HG02678 (cell line): ENCODE measurements around the gene AMPH.

Source experiments
- ATAC-seq: cut with Tn5 transposase; IDR thresholded peaks from one replicate; pipeline ENCODE4 v1.9.1; 2021; ENCODE audit warnings: mild to moderate bottlenecking, moderate library complexity; ENCODE audit not compliant: unreplicated experiment

AMPH gene

DNA sequence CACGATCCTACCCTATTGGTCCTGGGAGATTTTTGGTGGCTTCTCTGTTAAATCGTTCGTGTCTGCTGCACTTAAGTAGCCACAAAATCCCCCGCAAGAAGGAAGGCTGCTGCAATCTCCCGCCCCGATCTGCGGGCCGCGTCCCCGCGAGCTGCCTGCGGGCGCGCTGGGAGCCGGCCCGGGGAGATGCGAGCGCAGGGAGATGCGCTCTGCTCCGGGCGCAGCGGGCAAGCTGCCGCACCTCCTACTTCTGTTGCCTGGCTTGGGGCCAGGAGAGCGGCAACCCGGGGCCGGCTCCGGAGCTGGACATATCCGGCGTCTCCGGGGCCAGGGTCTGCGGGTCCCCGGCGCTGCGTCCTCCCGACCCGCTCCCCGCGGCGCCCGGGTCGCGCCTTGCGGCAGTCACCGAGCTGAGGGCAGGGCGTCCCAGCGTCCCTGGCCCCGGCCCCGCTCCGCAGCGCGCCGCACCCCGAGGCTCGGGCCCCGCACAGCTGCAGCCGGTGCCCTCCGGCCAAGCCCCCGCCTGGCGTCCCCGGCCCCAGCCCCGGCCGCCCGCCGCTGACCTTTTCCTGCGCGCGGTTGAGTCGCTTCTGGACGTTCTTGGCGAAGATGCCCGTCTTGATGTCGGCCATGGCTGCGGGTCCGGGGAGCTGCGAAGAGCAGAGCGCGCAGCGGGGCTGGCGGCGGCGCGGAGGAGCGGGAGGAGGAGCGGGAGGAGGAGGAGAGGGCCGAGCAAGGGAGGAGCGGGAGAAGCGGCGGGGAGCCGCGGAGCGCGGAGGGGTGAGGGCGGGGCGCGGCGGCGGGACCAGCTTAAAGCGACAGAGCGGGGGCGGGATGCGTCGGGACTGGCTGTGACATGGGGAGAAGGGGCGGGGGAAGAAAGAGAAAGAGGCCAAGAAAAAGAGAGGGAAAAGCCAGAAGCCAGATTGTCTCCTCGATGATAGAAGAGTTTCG is at the start of gene AMPH:
Gene AMPH (minus strand): TSS at position 654 of the 954 bp plus-strand sequence. CDS start 22 bp downstream, at position 632.
- no peak for ATAC-seq

DNA sequence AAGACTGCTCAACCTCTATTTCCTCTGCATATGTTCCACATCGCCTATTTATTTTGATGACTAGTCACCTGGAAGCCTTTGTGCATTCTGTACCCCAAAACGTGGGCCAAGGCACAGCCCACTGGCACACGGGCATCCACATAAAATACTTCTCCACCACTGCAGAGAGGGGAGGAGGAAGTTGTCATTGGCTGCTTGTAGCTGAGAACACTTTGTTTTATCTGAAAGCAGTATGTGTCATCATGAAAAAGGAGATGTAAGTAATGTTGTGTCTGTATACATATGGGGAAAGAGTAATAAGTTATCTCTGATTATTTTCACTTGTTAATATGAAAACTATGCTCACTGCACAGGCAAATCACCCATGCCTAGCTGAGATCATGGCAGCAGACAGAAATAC is 48.2 kb upstream of the AMPH start:
- ATAC-seq: no peak

DNA sequence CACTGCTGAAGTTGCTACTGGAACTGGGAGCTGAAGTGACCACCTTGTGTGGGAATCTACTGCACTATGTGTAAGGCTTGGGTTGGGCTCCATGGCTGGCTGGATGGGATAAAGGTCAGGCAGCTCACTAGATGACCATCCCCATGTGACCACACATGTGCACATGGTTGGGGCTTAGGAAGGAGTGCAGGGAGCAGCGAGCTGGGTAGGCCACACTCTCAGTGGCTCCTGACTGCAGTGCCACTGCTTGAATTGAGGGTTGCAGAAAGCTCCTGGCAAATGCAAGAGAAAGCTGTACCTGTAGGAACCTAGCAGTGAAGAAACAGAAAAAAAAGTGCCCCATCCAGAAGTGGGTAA is 47.5 kb upstream of the AMPH start:
- ATAC-seq: no peak

DNA sequence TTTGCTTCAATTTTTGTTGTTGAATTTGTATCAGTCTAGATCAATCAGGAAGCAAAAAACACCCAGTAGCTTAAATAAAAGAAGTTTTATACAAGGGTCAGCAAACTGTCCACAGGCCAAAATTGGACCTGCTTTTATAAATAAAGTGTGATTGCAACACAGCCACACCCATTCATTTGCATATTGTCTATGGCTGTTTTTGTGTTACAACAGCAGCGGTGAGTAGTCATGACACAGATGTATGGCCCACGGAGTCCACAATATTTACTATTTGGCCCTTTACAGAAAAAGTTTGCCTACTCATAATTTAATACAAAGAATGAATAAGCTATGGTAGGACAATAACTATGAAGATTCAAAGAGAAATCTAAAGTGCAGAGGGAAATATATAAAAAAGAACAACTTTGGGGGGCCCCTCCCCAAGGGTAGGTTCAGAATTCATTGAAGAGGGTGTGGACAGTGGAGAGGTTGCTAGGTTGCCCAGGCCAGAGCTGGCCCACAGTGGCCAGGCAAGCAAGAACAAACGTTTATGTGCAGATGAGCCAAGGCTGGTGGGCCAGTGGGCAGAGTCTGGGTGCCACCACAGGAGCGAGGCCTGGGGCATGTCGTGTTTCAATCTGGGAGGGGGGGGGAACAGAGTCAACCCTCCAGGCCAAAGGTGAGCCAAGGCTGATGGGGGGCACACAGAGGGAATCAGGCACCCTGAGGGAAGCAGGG is 47.0 kb upstream of the AMPH start:
- no peak for ATAC-seq

DNA sequence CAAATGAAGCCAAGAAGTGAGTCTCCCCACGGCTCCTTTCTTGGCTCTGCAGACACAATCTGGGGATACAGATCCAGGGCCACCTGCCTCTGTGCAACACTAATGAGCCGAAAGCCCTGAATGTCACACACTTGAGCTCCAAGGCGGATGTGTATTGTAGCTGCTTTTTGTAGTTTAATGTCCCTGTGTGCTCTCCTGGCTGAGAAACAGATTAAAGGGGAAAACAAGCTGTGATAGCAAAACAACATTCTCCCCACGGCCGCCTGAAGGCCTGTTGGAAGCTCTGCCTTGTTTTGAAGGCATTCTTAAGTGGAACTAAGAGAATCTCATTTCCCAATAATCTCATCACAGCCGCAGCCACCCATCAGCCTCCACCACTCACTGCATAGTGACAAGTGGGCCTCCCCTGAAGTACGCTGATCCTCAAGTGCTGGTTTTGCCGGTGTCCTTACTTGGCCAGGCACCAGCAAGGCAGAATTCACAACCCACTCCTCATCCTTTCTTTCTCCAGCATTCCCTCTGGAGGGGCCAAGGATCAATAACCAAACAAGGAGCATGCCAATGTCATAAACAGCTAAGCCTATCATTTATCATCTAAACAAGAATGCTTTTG is 44.4 kb upstream of the AMPH start:
- ATAC-seq: no peak

DNA sequence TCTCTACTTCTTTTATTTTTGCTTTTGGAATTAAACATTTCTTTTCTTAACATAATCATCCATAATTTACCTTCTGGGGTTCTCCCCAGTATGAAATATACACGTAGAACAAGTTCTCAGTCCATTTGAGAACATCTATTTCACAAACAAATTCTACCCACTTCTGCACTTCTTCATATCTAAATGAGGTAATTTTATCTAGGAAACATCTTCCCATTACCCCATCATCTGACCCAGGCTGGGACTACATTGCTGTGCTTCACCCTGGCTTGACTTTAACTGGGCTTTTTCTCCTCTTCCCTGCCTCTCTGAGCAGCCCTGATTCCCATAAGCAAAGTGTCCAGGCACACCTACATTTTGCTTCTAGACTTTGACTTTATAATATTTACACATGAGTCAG is 43.3 kb upstream of the AMPH start:
- no peak for ATAC-seq

DNA sequence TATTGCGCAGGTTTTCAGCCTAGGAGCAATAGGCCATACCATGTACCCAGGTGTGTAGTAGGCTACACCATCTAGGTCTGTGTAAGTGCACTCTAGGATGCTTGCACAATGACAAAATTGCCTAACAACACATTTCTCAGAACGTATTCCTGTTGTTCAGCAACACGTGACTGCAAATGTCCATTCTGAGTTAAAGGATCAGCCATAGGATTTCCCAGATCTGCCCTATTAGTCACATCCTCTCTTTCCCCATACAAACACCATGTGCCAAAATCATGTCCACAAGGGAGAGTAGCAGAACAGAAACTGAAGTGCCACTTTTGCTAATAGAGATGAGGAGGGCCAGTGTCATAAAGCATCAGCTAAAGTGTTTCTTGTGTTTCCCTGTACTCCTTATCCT is 42.6 kb upstream of the AMPH start:
- ATAC-seq: no peak

DNA sequence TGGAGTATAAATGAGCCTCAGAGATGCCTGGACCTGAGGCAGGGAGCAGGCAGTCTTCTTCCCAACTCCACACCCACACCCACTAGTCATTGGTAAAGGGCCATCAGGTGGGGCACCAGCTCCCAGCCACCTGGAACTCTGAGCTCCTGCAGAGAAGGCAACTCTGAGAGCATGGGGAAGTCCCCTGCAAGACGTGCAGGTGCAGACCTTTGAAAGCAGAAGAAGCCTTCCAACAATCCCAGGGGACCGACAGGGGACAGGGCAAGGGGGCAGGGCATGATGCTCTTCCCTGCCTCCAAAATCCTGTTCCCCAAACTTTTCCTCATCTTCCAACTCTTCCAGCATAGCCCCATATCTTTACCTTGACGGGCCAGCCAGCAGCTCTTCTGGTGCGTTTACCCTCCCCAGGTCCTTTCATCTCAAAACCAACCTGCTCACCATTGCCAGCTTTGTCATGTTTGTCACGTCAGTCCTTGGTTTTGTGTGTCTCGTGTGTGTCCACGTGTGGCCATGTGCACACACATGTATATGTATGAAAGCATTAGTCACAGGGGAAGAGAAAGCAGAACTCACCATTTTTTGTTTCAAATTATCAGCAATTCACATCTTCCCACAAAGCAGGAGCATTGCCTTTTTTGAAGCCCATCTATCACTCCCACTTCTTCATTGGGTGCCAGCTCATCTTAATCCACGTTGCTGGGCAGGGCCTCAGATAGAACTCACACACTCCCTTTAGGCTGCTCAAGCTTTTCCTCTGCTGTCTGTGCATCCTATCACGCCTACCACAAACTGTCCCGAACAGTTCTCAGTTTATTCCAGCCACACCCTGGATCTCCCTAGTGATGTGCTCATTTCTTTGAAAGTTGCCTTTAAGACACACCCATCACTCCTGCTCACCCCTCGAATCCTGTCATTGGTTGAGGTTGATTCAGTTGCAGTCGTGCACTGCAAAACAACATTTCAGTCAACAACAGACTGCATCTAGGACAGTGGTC is 41.0 kb upstream of the AMPH start:
- ATAC-seq: peak; percentile 76

DNA sequence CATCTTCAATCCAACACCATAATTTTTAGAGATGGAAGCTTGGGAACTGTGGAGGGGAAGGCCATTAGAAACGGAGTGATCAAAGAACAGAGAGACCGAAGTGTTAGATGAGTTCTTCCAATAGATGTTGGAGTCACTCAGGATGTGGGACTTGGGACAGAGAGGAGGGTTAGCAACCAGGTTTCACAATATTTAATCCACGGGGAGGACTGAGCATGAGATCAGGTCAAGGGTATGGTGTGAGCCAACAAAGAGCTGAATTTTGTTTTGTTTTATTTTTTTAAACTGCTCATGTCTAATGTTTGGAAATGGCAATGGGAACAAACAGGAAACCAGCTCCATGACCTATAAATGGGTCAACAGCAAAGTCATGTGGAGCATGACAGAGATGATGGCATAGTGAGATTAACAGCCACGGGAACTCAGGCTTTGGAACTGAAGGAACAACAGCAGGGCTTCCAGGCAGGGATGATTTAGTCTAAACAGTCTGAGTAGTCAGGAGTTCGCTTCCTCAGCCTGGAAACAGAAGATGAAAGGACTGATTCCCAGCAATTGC is 38.9 kb upstream of the AMPH start:
- no peak for ATAC-seq

DNA sequence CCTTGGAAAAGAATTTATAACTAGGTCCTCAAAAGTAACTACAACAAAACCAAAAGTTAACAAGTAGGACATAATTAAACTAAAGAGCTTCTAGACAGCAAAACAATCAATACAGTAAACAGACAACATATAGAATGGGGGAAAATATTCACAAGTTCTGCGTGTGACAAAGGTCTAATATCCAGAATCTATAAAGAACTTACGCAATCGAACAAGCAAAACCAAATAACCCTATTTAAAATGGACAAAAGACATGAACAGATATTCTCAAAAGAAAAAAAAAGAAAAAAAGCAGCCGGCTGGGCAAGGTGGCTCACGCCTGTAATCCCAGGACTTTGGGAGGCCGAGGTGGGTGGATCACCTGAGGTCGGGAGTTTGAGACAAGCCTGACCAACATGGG is 33.8 kb upstream of the AMPH start:
- ATAC-seq: no peak

DNA sequence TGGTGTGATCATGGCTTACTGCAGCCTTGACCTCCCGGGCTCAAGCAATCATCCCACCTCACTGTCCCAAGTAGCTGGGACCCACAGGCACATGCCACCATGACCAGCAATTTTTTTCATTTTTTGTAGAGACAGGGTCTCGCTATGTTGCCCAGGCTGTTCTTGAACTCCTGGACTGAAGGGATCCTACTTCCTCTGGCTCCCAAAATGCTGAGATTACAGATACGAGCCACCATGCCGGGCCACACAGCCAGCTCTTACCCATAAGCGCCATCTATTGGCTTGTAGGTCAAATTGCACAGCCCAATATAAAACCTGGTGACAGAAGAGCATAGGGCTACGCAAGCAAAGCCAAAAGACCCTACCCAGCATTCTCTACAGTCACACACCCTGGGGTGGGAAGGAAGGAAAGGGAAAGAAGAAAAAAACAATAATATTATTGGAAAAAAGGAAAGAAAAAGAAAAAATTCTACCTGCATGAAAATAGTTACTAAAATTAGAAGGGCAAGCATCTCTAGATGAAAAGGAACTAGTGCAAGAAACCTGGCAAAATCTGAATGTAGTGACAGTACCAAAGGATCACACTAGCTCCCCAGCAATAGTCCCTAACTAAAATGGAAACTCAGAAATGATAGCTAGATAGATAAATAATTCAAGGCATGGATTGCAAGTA is 29.4 kb upstream of the AMPH start:
- peak; percentile 84 for ATAC-seq

DNA sequence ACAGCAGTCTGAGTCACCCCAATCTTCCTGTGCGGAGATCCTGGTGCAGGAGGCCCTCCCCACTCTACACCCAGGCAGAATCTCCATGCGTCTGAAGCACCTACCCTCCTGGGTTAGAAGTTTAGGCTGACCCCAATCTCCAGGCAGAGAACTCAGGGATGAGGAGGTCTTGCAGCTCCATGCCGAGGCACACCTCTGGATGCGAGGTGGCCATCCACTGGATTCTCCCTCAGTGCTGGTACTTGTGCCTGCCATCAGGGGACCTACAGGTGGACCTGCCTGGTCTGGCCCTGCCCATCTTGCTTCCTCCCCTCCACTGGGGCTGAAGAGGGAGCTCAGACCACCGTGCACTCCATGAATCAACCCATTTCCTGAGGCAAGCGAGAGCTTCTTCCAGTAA is 28.8 kb upstream of the AMPH start:
- ATAC-seq: no peak

DNA sequence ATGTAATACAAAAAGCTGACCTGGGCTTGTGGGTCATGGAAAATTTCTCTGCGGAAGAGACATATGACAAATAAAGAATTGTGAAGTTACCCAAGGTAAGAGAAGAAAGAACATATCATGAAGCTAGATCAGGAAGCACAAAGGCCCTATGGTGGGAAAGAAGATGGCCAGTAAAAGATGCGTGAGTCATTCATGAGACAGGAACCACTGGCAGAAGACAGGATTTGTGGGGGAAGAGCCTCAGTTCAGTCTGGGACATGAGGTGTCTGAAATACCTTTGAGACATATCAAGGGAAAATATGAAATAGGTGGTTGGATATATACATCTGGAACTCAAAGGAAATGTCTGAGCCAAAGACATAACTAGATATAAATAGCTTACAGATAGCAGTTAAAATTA is 27.7 kb upstream of the AMPH start:
- no peak for ATAC-seq

DNA sequence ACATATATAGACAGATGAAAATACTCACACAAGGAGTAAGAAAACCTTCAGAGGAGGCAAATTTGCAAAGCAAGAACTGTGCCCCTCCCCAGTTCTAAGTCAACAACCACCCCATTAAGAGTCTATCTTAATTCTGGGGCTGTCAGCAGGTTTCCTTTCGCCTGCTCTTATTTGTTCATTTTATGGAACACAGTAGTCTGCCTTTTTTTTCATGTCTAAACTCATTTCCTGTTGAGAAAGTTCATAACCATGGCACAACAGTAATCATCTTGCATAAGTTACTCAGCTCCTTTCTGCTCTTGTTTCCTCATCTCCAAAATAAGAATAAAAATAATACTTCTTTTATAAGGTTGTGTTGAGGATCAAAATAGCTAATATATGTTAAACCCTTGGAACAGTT is 25.8 kb upstream of the AMPH start:
- ATAC-seq: no peak

DNA sequence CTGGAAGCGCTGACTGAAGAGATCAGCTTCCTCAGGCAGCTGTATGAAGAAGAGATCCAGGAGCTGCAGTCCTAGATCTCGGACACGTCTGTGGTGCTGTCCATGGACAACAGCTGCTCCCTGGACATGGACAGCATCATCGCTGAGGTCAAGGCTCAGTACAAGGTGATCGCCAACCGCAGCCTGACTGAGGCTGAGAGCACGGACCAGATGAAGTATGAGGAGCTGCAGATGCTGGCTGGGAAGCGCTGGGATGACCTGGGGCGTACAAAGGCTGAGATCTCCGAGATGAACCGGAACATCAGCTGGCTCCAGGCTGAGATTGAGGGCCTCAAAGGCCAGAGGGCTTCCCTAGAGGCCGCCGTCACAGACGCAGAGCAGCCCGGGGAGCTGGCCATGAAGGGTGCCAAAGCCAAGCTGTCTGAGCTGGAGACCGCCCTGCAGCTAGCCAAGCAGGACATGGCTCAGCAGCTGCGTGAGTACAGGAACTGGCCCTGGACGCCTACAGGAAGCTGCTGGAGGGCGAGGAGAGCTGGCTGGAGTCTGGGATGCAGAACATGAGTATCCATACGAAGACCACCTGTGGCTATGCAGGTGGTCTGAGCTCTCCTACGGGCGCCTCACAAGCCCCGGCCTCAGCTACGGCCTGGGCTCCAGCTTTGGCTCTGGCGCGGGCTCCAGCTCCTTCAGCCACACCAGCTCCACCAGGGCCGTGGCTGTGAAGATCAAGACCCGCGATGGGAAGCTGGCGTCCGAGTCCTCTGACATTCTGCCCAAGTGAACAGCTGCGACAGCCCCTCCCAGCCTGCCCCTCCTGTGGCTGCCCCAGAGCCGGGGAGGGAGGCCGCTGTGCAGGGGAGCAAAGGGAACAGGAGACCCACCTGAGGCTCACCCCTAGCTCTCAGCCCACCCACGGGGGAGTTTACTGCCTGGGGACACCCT is 24.9 kb upstream of the AMPH start:
- no peak for ATAC-seq

DNA sequence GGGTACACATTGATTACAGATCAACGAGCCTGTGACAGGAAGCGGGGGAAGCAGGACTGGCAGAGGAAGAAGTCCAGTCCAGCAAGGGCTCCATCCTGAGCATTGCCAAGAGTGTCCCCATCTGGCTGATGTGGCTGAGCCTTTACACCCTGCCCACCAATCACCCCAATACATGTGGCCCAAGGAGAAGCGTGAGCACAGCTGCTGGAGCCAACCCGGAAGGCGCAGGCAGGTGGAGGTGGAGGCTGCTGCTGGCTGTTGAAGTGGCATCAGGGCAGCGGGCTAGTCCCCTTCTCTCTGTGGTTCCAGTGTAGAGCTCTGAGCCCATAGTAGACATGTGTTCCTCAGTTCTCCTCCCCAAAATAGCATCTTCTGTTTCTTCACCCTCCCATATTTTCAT is 6.8 kb upstream of the AMPH start:
- ATAC-seq: no peak

DNA sequence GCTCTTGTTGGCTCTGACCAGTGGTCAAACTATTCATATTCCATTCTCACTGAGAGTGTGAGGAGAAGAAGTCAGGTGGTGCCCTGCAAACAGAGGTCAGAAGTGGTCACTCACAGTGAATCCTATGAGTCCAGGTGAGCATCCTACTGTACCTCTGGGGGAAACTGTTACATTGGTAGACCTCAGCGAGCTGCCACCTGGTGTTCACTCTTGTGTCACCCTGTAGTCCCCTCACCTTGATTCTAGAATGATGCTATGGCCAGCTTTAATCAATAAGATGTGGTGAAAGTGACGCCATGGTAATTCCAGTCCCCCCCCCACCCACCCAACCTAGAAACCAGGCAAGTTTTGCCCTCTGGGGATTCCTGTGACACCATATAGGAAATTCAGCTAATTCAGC is 1.2 kb upstream of the AMPH start:
- ATAC-seq: no peak

DNA sequence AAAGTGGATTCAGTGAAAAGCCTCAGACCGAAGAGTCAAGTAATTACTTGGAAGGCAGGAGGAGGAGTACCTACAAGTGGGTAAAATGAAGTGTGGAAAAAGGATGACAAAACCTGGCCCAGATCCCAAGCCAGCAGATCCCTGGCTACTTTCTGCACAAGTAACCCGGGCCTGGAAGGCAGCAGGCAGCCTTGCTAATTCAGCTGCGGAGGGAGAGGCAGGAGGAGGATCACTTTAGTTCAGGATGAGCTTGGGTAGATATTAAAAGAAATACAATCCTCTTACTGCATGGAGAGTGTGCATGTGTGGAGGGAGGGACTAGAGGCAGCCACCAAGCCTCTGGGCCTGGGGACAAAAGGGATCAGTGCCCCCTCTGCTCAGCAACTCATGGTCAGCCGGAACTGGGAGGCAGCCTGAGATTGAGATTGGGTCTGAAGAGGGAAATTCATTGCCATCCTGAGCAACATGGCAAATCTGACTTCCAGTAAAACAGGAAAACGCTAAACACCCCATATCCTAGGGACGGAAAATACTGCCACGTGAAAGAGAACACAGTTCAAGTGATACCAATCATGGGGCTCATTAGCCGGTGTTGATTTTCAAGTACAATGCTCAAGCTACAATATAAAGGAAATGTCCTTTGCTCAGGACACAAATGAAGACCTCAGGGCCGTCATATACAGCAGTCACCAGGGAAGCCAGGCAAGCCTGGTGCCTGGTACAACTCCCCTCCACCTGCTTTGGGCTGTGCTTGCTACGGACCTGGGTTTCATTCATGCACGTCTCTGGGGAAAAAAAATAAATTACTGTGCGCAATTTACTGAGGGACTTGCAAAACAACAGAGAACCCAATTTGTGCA is 1.3 kb downstream of the AMPH start:
- ATAC-seq: no peak
